Vagina (tissue), 2 donors: ENCODE results near the gene RBBP5. TPM values are rescaled to one million over a fixed set of nuclear protein-coding genes. Genes with fewer than 3 reads are reported as not detected.
A peak's percentile ranks its signal among the peaks of the same experiment; 100 is the strongest.

ENCODE experiments used
- DNase-seq, 2 donors: peaks; one replicate each; pipeline ENCODE4 v3.0.0-alpha.2; 2017; ENCODE audit errors: extremely low spot score in 2 of 2
- H3K27ac ChIP-seq: fragments of 200-600 bp; sonication (generic); one replicate; pipeline ENCODE4 v1.5.1; 2019
- H3K27me3 ChIP-seq: fragments of 200-600 bp; sonication (generic); one replicate; pipeline ENCODE4 v1.5.1; 2019
- H3K36me3 ChIP-seq, 2 donors: fragments of 200-600 bp; sonication (generic); one replicate each; pipeline ENCODE4 v1.5.1; 2017 to 2019
- H3K4me1 ChIP-seq: fragments of 200-600 bp; sonication (generic); one replicate; pipeline ENCODE4 v1.5.1; 2019
- H3K4me3 ChIP-seq, 2 donors: fragments of 200-600 bp; sonication (generic); 1 replicate in 1 of 2; 2 replicates in 1 of 2; pipeline ENCODE4 v1.5.1; 2016 to 2019
- H3K9me3 ChIP-seq: fragments of 200-600 bp; sonication (generic); one replicate; pipeline ENCODE4 v1.5.1; 2019
- CTCF ChIP-seq, 3 experiments: fragments of 450-650 bp in 2 of 3; fragments of 200-600 bp in 1 of 3; sonication (generic) in 1 of 3; IDR thresholded peaks; one replicate each; pipeline ENCODE4 v1.5.1; 2017 to 2019; ENCODE audit warnings: antibody characterized with exemption in 3 of 3, mild to moderate bottlenecking in 2 of 3, moderate library complexity in 2 of 3
- POLR2A ChIP-seq, 2 donors: fragments of 450-650 bp; IDR thresholded peaks; one replicate each; pipeline ENCODE4 v1.6.1; 2017; ENCODE audit warnings: antibody characterized with exemption in 2 of 2, mild to moderate bottlenecking in 2 of 2, moderate library complexity in 2 of 2
- POLR2AphosphoS5 ChIP-seq, 2 donors: sonication (generic); formaldehyde crosslinking; IDR thresholded peaks; one replicate each; pipeline ENCODE4 v1.9.0; 2017; ENCODE audit warnings: antibody characterized with exemption in 2 of 2, mild to moderate bottlenecking in 2 of 2, low read depth in 1 of 2; ENCODE audit not compliant: insufficient read depth in 1 of 2
- intact Hi-C: fragments of 100-400 bp; cut with DNase I; formaldehyde crosslinking; loops from one replicate; pipeline ENCODE4 v1.15.1; 2023
- total RNA-seq: library from RNA; depleted of rRNA; stranded (reverse); fragments of >200 nt; gene quantifications from one replicate; pipeline ENCODE4 v1.2.3, GENCODE V29; 2016

RBBP5 gene
- total RNA-seq = 11.3 TPM

GRCh38 chr1:205121660-205122488, at the start of gene RBBP5:
Gene RBBP5 (minus strand): TSS chr1:205121978. CDS start chr1:205121873, 105 bp downstream.
- intact Hi-C loops = no loop called here
- Histone ChIP-seq H3K9me3 (no peaks in the 10 kb centered on the region), H3K36me3 (no peaks in the 10 kb centered on the region), H3K4me3 (peak within 1 kb of the TSS; percentile 70 to 97), H3K27ac (peak within 1 kb of the TSS; percentile 86), H3K4me1 (peaks cover 40% of the 10 kb centered on the region), H3K27me3 (no peaks in the 10 kb centered on the region)
- DNase-seq = peak in 1 of 2 donors; percentile 96
- peak; percentile 92 to 93 for TF ChIP-seq POLR2AphosphoS5 (IDR thresholded peaks at IDR 0.05; ENCODE audit: insufficient read depth in 1 of 2, low read depth in 1 of 2)
- peak in 2 of 3 experiments; percentile 33 to 47 for TF ChIP-seq CTCF (IDR thresholded peaks at IDR 0.05)
- peak in 1 of 2 donors; percentile 55 for TF ChIP-seq POLR2A (IDR thresholded peaks at IDR 0.05)

GRCh38 chr1:205171369-205171768, 49.6 kb upstream of the RBBP5 start:
- intact Hi-C loops = no loop called here
- H3K4me3 ChIP-seq = no peak overlapping the region
- no peak overlapping the region for H3K27ac ChIP-seq
- peaks cover 0 to 8% of the 10 kb centered on the region in 2 donors for H3K36me3 ChIP-seq
- H3K9me3 ChIP-seq = no peaks in the 10 kb centered on the region
- H3K27me3 ChIP-seq = no peaks in the 10 kb centered on the region
- no peak for DNase-seq
- no peak for TF ChIP-seq CTCF (IDR thresholded peaks at IDR 0.05)
- no peak for TF ChIP-seq POLR2AphosphoS5 (IDR thresholded peaks at IDR 0.05; ENCODE audit: insufficient read depth in 1 of 2, low read depth in 1 of 2)
- TF ChIP-seq POLR2A (IDR thresholded peaks at IDR 0.05) = no peak
- H3K4me1 ChIP-seq = peaks cover 16% of the 10 kb centered on the region

GRCh38 chr1:205170532-205171269, 48.9 kb upstream of the RBBP5 start:
- TF ChIP-seq CTCF (IDR thresholded peaks at IDR 0.05) = no peak
- TF ChIP-seq POLR2A (IDR thresholded peaks at IDR 0.05) = no peak
- TF ChIP-seq POLR2AphosphoS5 (IDR thresholded peaks at IDR 0.05; ENCODE audit: insufficient read depth in 1 of 2, low read depth in 1 of 2) = no peak
- H3K4me3 ChIP-seq = no peak overlapping the region
- no peaks in the 10 kb centered on the region for H3K9me3 ChIP-seq
- intact Hi-C loops = no loop called here
- no peaks in the 10 kb centered on the region for H3K27me3 ChIP-seq
- H3K4me1 ChIP-seq = peaks cover 10% of the 10 kb centered on the region
- no peak overlapping the region for H3K27ac ChIP-seq
- H3K36me3 ChIP-seq = peaks cover 0 to 8% of the 10 kb centered on the region in 2 donors
- no peak for DNase-seq

- H3K27ac ChIP-seq = no peak overlapping the region
- TF ChIP-seq POLR2A (IDR thresholded peaks at IDR 0.05) (no peak), CTCF (IDR thresholded peaks at IDR 0.05) (no peak), POLR2AphosphoS5 (IDR thresholded peaks at IDR 0.05; ENCODE audit: insufficient read depth in 1 of 2, low read depth in 1 of 2) (no peak)
- intact Hi-C loops = no loop called here
- H3K36me3 ChIP-seq = peaks cover 0 to 8% of the 10 kb centered on the region in 2 donors
- H3K27me3 ChIP-seq = no peaks in the 10 kb centered on the region
- no peaks in the 10 kb centered on the region for H3K4me1 ChIP-seq
- no peaks in the 10 kb centered on the region for H3K9me3 ChIP-seq
- no peak overlapping the region for H3K4me3 ChIP-seq
- no peak for DNase-seq
These were observed 47.5 kb upstream of the RBBP5 start for GRCh38 chr1:205169248-205169647.
